Thoracic aorta endothelial cell (primary cell): ENCODE measurements around the gene PRR16. TPM values are rescaled to one million over a fixed set of nuclear protein-coding genes. Genes with fewer than 3 reads are reported as not detected.

Experiments
- small RNA-seq: library from RNA; depleted of rRNA; stranded (forward); fragments of <200 nt; gene quantifications from one replicate; pipeline ENCODE3, GENCODE V24; 2012
- total RNA-seq: library from RNA; depleted of rRNA; stranded (reverse); fragments of >200 nt; gene quantifications from 2 replicates; pipeline ENCODE4 v1.2.3, GENCODE V29; 2012

PRR16 gene
- 0.29 and 0.66 TPM in 2 replicates for total RNA-seq

DNA sequence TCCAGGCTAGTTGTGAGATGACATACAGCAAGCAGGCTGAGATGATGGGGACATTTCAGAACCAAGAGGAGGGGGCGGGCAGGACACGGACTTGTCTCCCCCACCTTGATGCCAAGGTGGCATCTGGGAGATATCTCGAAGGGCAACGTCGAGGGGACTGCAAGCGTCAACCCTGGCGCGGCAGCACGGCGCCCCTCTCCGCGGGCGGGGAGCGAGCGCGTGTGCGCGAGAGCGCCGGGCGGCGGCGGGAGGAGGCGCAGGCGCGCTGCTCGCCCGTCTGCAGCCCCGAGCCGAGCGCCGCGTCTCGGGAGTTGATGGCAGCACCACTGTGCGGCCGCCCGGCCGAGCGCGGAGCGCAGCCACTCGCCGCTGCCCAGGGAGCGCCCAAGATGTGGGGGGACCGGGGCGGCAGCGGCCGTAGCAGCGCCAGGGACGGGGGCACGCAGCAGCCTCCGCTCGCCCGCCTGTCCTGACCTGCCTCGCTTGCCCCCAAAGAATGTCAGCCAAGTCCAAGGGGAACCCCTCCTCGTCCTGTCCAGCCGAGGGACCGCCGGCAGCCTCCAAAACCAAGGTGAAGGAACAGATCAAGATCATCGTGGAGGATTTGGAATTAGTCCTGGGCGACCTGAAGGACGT, at the start of gene PRR16:
PRR16 (plus strand) TSS at position 310 of the 636 bp plus-strand sequence.

Small RNAs within 50 kb of the gene (small RNA-seq; reads per million reads assigned to genes)
- gene PRELID3BP8 (not detected), gene RNU4-69P (not detected)
